GM12872 (cell line): Measurements from ENCODE around the gene USP17L13.
"Not testable (repeated sequence)": the region's sequence is repeated elsewhere in the genome, so short reads cannot be mapped to it uniquely, and the experiment has no call there.

Experiments used
- CTCF ChIP-seq: IDR thresholded peaks from 3 replicates; pipeline ENCODE4 v1.5.1; 2011; ENCODE audit warnings: low read depth, mild to moderate bottlenecking, low read length, moderate library complexity; ENCODE audit not compliant: insufficient read depth

The USP17L13 gene

GRCh38 chr4:9253078-9253477 lies 28.4 kb downstream of the USP17L13 start, which contains the start of gene USP17L19:
TSS of gene USP17L19 (plus strand) at chr4:9253378. CDS start at chr4:9253378, 0 bp downstream.
- TF ChIP-seq CTCF = not testable (repeated sequence)

- not testable (repeated sequence) for TF ChIP-seq CTCF
These were observed 33.1 kb downstream of the USP17L13 start, which contains the start of gene USP17L20 for GRCh38 chr4:9257824-9258223. TSS of gene USP17L20 (plus strand) at chr4:9258124. CDS start at chr4:9258124, 0 bp downstream.

GRCh38 chr4:9262572-9262971 lies 37.9 kb downstream of the USP17L13 start, which contains the start of gene USP17L21:
TSS of gene USP17L21 (plus strand) at chr4:9262872. CDS start at chr4:9262872, 0 bp downstream.
- TF ChIP-seq CTCF = not testable (repeated sequence)

GRCh38 chr4:9267319-9267718 lies 42.6 kb downstream of the USP17L13 start, which contains the start of gene USP17L22:
TSS of gene USP17L22 (plus strand) at chr4:9267619. CDS start at chr4:9267619, 0 bp downstream.
- not testable (repeated sequence) for TF ChIP-seq CTCF
